Measurements from ENCODE around the gene INSC. TPM values are rescaled to one million over a fixed set of nuclear protein-coding genes. Genes with fewer than 3 reads are reported as not detected.

INSC gene
- total RNA-seq, 1 experiment from 2014 or later = 1.0 TPM

GRCh38 chr11:15074206-15075161, 40.2 kb upstream of the INSC start:
- H3K4me1 ChIP-seq (ENCODE audit: insufficient read depth, low read length, poor library complexity, severe bottlenecking) = no peaks in the 10 kb centered on the region
- intact Hi-C loops (cut with micrococcal nuclease; ENCODE audit: unreplicated experiment) = loop anchor here (1.0 to 10.0 kb wide), 3 partner anchors 166 to 540 kb away; no protein-coding TSS in a partner anchor
- peak overlapping the region; percentile 48 for H3K4me3 ChIP-seq (ENCODE audit: low read depth, low read length, poor library complexity, severe bottlenecking)
- H3K36me3 ChIP-seq (ENCODE audit: insufficient read depth, low read length, poor library complexity, severe bottlenecking) = no peaks in the 10 kb centered on the region
- BruUV-seq (replicated peaks) = TSS peak; percentile 61
- TF ChIP-seq EZH2 (IDR thresholded peaks at IDR 0.05; ENCODE audit: borderline replicate concordance, low read depth, low read length, poor library complexity, severe bottlenecking) (no peak), CTCF (conservative IDR thresholded peaks at IDR 0.05; ENCODE audit: low read depth, low read length) (peak; percentile 78)
- no peaks in the 10 kb centered on the region for H3K9me3 ChIP-seq (ENCODE audit: low read depth, low read length, poor library complexity, severe bottlenecking)
- peak; percentile 86 for DNase-seq (ENCODE audit: low spot score)
- CTCF ChIA-PET = interaction anchor here (0.6 to 4.4 kb wide), 5 partner anchors 16 to 519 kb away, joined by 3 to 52 read pairs (median 4); no protein-coding TSS in a partner anchor
- no peak overlapping the region for H3K27ac ChIP-seq (ENCODE audit: low read depth, low read length, poor library complexity, severe bottlenecking)
- POLR2A ChIA-PET (ENCODE audit: low non-redundant PET) = no interaction called here
- H3K27me3 ChIP-seq (replicated peaks; ENCODE audit: insufficient read depth, low read depth, low read length, poor library complexity) = no peaks in the 10 kb centered on the region

GRCh38 chr11:15075162-15075526, 39.6 kb upstream of the INSC start:
- ChIA-PET POLR2A (ENCODE audit: low non-redundant PET) (no interaction called here), CTCF (interaction anchor here (0.8 to 4.4 kb wide), 4 partner anchors 16 to 285 kb away, joined by 3 to 52 read pairs (median 4); no protein-coding TSS in a partner anchor)
- H3K9me3 ChIP-seq (ENCODE audit: low read depth, low read length, poor library complexity, severe bottlenecking) = no peaks in the 10 kb centered on the region
- intact Hi-C loops (cut with micrococcal nuclease; ENCODE audit: unreplicated experiment) = loop anchor here (1.0 to 10.0 kb wide), 3 partner anchors 167 to 540 kb away; no protein-coding TSS in a partner anchor
- DNase-seq (ENCODE audit: low spot score) = no peak
- TF ChIP-seq CTCF (conservative IDR thresholded peaks at IDR 0.05; ENCODE audit: low read depth, low read length) (no peak; the same call in 1 of the 2 replicates), EZH2 (IDR thresholded peaks at IDR 0.05; ENCODE audit: borderline replicate concordance, low read depth, low read length, poor library complexity, severe bottlenecking) (no peak)
- no peak overlapping the region for H3K27ac ChIP-seq (ENCODE audit: low read depth, low read length, poor library complexity, severe bottlenecking)
- no peaks in the 10 kb centered on the region for H3K4me1 ChIP-seq (ENCODE audit: insufficient read depth, low read length, poor library complexity, severe bottlenecking)
- BruUV-seq (replicated peaks) = no TSS peak
- no peaks in the 10 kb centered on the region for H3K27me3 ChIP-seq (replicated peaks; ENCODE audit: insufficient read depth, low read depth, low read length, poor library complexity)
- H3K36me3 ChIP-seq (ENCODE audit: insufficient read depth, low read length, poor library complexity, severe bottlenecking) = no peaks in the 10 kb centered on the region
- H3K4me3 ChIP-seq (ENCODE audit: low read depth, low read length, poor library complexity, severe bottlenecking) = no peak overlapping the region

GRCh38 chr11:15091175-15091574, 23.5 kb upstream of the INSC start:
- TF ChIP-seq EZH2 (IDR thresholded peaks at IDR 0.05; ENCODE audit: borderline replicate concordance, low read depth, low read length, poor library complexity, severe bottlenecking) (no peak), CTCF (conservative IDR thresholded peaks at IDR 0.05; ENCODE audit: low read depth, low read length) (no peak)
- H3K36me3 ChIP-seq (ENCODE audit: insufficient read depth, low read length, poor library complexity, severe bottlenecking) = no peaks in the 10 kb centered on the region
- no peak for DNase-seq (ENCODE audit: low spot score)
- ChIA-PET CTCF (no interaction called here), POLR2A (ENCODE audit: low non-redundant PET) (no interaction called here)
- no peaks in the 10 kb centered on the region for H3K27me3 ChIP-seq (replicated peaks; ENCODE audit: insufficient read depth, low read depth, low read length, poor library complexity)
- no peaks in the 10 kb centered on the region for H3K4me1 ChIP-seq (ENCODE audit: insufficient read depth, low read length, poor library complexity, severe bottlenecking)
- BruUV-seq (replicated peaks) = no TSS peak
- H3K27ac ChIP-seq (ENCODE audit: low read depth, low read length, poor library complexity, severe bottlenecking) = no peak overlapping the region
- intact Hi-C loops (cut with micrococcal nuclease; ENCODE audit: unreplicated experiment) = no loop called here
- H3K9me3 ChIP-seq (ENCODE audit: low read depth, low read length, poor library complexity, severe bottlenecking) = no peaks in the 10 kb centered on the region
- H3K4me3 ChIP-seq (ENCODE audit: low read depth, low read length, poor library complexity, severe bottlenecking) = no peak overlapping the region

All from A673 (cell line).